Memory B cell (primary cell): ENCODE measurements around the gene MTCH1.

Experiments
- ATAC-seq: fragments of 150-1000 bp; cut with Tn5 transposase; 2 replicates; pipeline ENCODE4 v1.10.0; 2021; ENCODE audit warnings: low read depth, mild to moderate bottlenecking, moderate library complexity
- DNase-seq, 2 donors: peaks; one replicate each; pipeline ENCODE4 v3.0.0; 2022; ENCODE audit warnings: low spot score in 2 of 2
- H3K27ac Mint-ChIP-seq: one replicate; pipeline ENCODE4 v1.8.0; 2022; ENCODE audit warnings: mild to moderate bottlenecking, moderate library complexity, mixed read lengths
- H3K27me3 Mint-ChIP-seq: one replicate; pipeline ENCODE4 v1.8.0; 2022; ENCODE audit warnings: mixed read lengths
- H3K36me3 Mint-ChIP-seq: one replicate; pipeline ENCODE4 v1.8.0; 2022; ENCODE audit warnings: mild to moderate bottlenecking, mixed read lengths
- H3K4me1 Mint-ChIP-seq: one replicate; pipeline ENCODE4 v1.8.0; 2022; ENCODE audit warnings: mixed read lengths
- H3K4me3 Mint-ChIP-seq: one replicate; pipeline ENCODE4 v1.8.0; 2022; ENCODE audit warnings: mild to moderate bottlenecking, moderate library complexity, mixed read lengths
- H3K9me3 Mint-ChIP-seq: one replicate; pipeline ENCODE4 v1.8.0; 2022; ENCODE audit warnings: mixed read lengths

The MTCH1 gene

GRCh38 chr6:36930483-36930882, 55.5 kb downstream of the MTCH1 start:
- H3K4me3 Mint-ChIP-seq, result no peak overlapping the region
- peak overlapping the region; percentile 15 for H3K27ac Mint-ChIP-seq
- no peak for ATAC-seq
- H3K4me1 Mint-ChIP-seq, result no peaks in the 10 kb centered on the region
- DNase-seq, result no peak
- H3K9me3 Mint-ChIP-seq, result no peaks in the 10 kb centered on the region
- H3K27me3 Mint-ChIP-seq, result no peaks in the 10 kb centered on the region
- peaks cover 2% of the 10 kb centered on the region for H3K36me3 Mint-ChIP-seq

GRCh38 chr6:36929607-36930006, 56.4 kb downstream of the MTCH1 start:
- H3K4me1 Mint-ChIP-seq, result no peaks in the 10 kb centered on the region
- H3K27ac Mint-ChIP-seq, result no peak overlapping the region
- no peak for DNase-seq
- no peak for ATAC-seq
- no peaks in the 10 kb centered on the region for H3K27me3 Mint-ChIP-seq
- no peak overlapping the region for H3K4me3 Mint-ChIP-seq
- H3K36me3 Mint-ChIP-seq, result peaks cover 2% of the 10 kb centered on the region
- H3K9me3 Mint-ChIP-seq, result no peaks in the 10 kb centered on the region

GRCh38 chr6:36929152-36929551, 56.8 kb downstream of the MTCH1 start:
- Mint-ChIP-seq H3K9me3 (no peaks in the 10 kb centered on the region), H3K4me3 (no peak overlapping the region), H3K36me3 (peaks cover 4% of the 10 kb centered on the region), H3K27ac (no peak overlapping the region), H3K4me1 (no peaks in the 10 kb centered on the region), H3K27me3 (no peaks in the 10 kb centered on the region)
- ATAC-seq (no peak), DNase-seq (no peak)

GRCh38 chr6:36928547-36928918, 57.5 kb downstream of the MTCH1 start:
- ATAC-seq, result no peak
- H3K27ac Mint-ChIP-seq, result no peak overlapping the region
- H3K4me3 Mint-ChIP-seq, result no peak overlapping the region
- H3K9me3 Mint-ChIP-seq, result no peaks in the 10 kb centered on the region
- no peak for DNase-seq
- H3K4me1 Mint-ChIP-seq, result no peaks in the 10 kb centered on the region
- H3K36me3 Mint-ChIP-seq, result peaks cover 4% of the 10 kb centered on the region
- H3K27me3 Mint-ChIP-seq, result no peaks in the 10 kb centered on the region

- H3K4me3 Mint-ChIP-seq, result no peak overlapping the region
- no peaks in the 10 kb centered on the region for H3K4me1 Mint-ChIP-seq
- no peak overlapping the region for H3K27ac Mint-ChIP-seq
- H3K9me3 Mint-ChIP-seq, result no peaks in the 10 kb centered on the region
- ATAC-seq (no peak), DNase-seq (no peak)
- peaks cover 4% of the 10 kb centered on the region for H3K36me3 Mint-ChIP-seq
- H3K27me3 Mint-ChIP-seq, result no peaks in the 10 kb centered on the region
Measured at GRCh38 chr6:36927691-36928546, 58.1 kb downstream of the MTCH1 start.

GRCh38 chr6:36926708-36927513, 59.1 kb downstream of the MTCH1 start:
- no peak overlapping the region for H3K27ac Mint-ChIP-seq

GRCh38 chr6:36925809-36926208, 60.2 kb downstream of the MTCH1 start:
- Mint-ChIP-seq H3K4me3 (no peak overlapping the region), H3K27me3 (no peaks in the 10 kb centered on the region), H3K4me1 (no peaks in the 10 kb centered on the region), H3K9me3 (no peaks in the 10 kb centered on the region), H3K36me3 (peaks cover 9% of the 10 kb centered on the region), H3K27ac (peak overlapping the region; percentile 38)
- ATAC-seq (no peak), DNase-seq (no peak)

More at GRCh38 chr6:36926708-36927513, 59.1 kb downstream of the MTCH1 start:
- Mint-ChIP-seq H3K9me3 (no peaks in the 10 kb centered on the region), H3K4me1 (no peaks in the 10 kb centered on the region), H3K36me3 (peaks cover 4% of the 10 kb centered on the region), H3K4me3 (no peak overlapping the region), H3K27me3 (no peaks in the 10 kb centered on the region)
- DNase-seq (no peak), ATAC-seq (no peak)

GRCh38 chr6:36924778-36925374, 61.1 kb downstream of the MTCH1 start:
- H3K4me1 Mint-ChIP-seq, result no peaks in the 10 kb centered on the region
- no peaks in the 10 kb centered on the region for H3K9me3 Mint-ChIP-seq
- no peaks in the 10 kb centered on the region for H3K27me3 Mint-ChIP-seq
- ATAC-seq (no peak), DNase-seq (no peak)
- no peak overlapping the region for H3K27ac Mint-ChIP-seq
- no peak overlapping the region for H3K4me3 Mint-ChIP-seq
- H3K36me3 Mint-ChIP-seq, result peaks cover 9% of the 10 kb centered on the region

- H3K27ac Mint-ChIP-seq, result no peak overlapping the region
- ATAC-seq, result no peak
- no peaks in the 10 kb centered on the region for H3K4me1 Mint-ChIP-seq
- peaks cover 15% of the 10 kb centered on the region for H3K36me3 Mint-ChIP-seq
- H3K27me3 Mint-ChIP-seq, result no peaks in the 10 kb centered on the region
- DNase-seq, result no peak
- H3K4me3 Mint-ChIP-seq, result no peak overlapping the region
- no peaks in the 10 kb centered on the region for H3K9me3 Mint-ChIP-seq
Measured at GRCh38 chr6:36924131-36924530, 61.9 kb downstream of the MTCH1 start.

GRCh38 chr6:36920546-36920945, 65.5 kb downstream of the MTCH1 start:
- Mint-ChIP-seq H3K4me3 (no peak overlapping the region), H3K9me3 (no peaks in the 10 kb centered on the region), H3K36me3 (peaks cover 22% of the 10 kb centered on the region), H3K27ac (no peak overlapping the region), H3K4me1 (no peaks in the 10 kb centered on the region), H3K27me3 (no peaks in the 10 kb centered on the region)
- ATAC-seq (no peak), DNase-seq (no peak)

GRCh38 chr6:36920049-36920448, 65.9 kb downstream of the MTCH1 start:
- H3K4me3 Mint-ChIP-seq, result no peak overlapping the region
- no peak for ATAC-seq
- H3K36me3 Mint-ChIP-seq, result peaks cover 24% of the 10 kb centered on the region

More at GRCh38 chr6:36920049-36920448, 65.9 kb downstream of the MTCH1 start:
- no peak overlapping the region for H3K27ac Mint-ChIP-seq
- H3K27me3 Mint-ChIP-seq, result no peaks in the 10 kb centered on the region
- H3K9me3 Mint-ChIP-seq, result no peaks in the 10 kb centered on the region
- DNase-seq, result no peak
- no peaks in the 10 kb centered on the region for H3K4me1 Mint-ChIP-seq
